NCI-H345 treated with DMSO at 0.1 percent for 48 hours (cell line): ENCODE measurements around the gene LRRC2.
"Not testable (repeated sequence)": the region's sequence is repeated elsewhere in the genome, so short reads cannot be mapped to it uniquely, and the experiment has no call there.

Experiments
- DNase-seq: peaks from one replicate; lab custom pipeline; 2025; ENCODE audit not compliant: unreplicated experiment; lab: John Stamatoyannopoulos, UW

The LRRC2 gene

GRCh38 chr3:46536758-46537157 is 29.3 kb downstream of the LRRC2 start:
- no peak for DNase-seq

- no peak for DNase-seq
These were observed 30.4 kb downstream of the LRRC2 start for GRCh38 chr3:46535746-46536145.

- DNase-seq = no peak
These were observed 33.0 kb downstream of the LRRC2 start for GRCh38 chr3:46533091-46533490.

- DNase-seq = no peak
These were observed 38.9 kb downstream of the LRRC2 start for GRCh38 chr3:46527239-46527638.

GRCh38 chr3:46524832-46525231 is 41.3 kb downstream of the LRRC2 start:
- DNase-seq = no peak

GRCh38 chr3:46524008-46524407 is 42.1 kb downstream of the LRRC2 start:
- no peak for DNase-seq

- no peak for DNase-seq
These were observed 42.5 kb downstream of the LRRC2 start for GRCh38 chr3:46523556-46523955.

- DNase-seq = not testable (repeated sequence)
These were observed 43.9 kb downstream of the LRRC2 start for GRCh38 chr3:46522201-46522600.

- no peak for DNase-seq
These were observed 45.0 kb downstream of the LRRC2 start for GRCh38 chr3:46521096-46521495.

GRCh38 chr3:46520531-46520930 is 45.6 kb downstream of the LRRC2 start:
- DNase-seq = no peak

- no peak for DNase-seq
These were observed 46.1 kb downstream of the LRRC2 start for GRCh38 chr3:46519952-46520351.

GRCh38 chr3:46517784-46518181 is 48.3 kb downstream of the LRRC2 start:
- no peak for DNase-seq

- no peak for DNase-seq
These were observed 48.9 kb downstream of the LRRC2 start for GRCh38 chr3:46517016-46517783.

GRCh38 chr3:46516521-46516920 is 49.6 kb downstream of the LRRC2 start:
- DNase-seq = no peak

- no peak for DNase-seq
These were observed 53.8 kb downstream of the LRRC2 start for GRCh38 chr3:46512191-46512749.

- no peak for DNase-seq
These were observed 56.4 kb downstream of the LRRC2 start for GRCh38 chr3:46509661-46510187.

GRCh38 chr3:46508850-46509591 is 57.1 kb downstream of the LRRC2 start:
- DNase-seq = no peak

GRCh38 chr3:46506526-46506925 is 59.6 kb downstream of the LRRC2 start:
- DNase-seq = no peak

GRCh38 chr3:46505953-46506352 is 60.1 kb downstream of the LRRC2 start:
- DNase-seq = no peak

- DNase-seq = no peak
These were observed 61.3 kb downstream of the LRRC2 start for GRCh38 chr3:46504789-46505188.

GRCh38 chr3:46503200-46503874 is 62.8 kb downstream of the LRRC2 start:
- no peak for DNase-seq
